ENCODE data around the gene PLEKHA1. TPM values are rescaled to one million over a fixed set of nuclear protein-coding genes. Genes with fewer than 3 reads are reported as not detected.

Gene PLEKHA1
- total and polyA plus RNA-seq, 2 donors (not counting 3 experiments of a cell fraction or from before 2014, with no cell fraction given), result 21.6 to 58.8 TPM

DNA sequence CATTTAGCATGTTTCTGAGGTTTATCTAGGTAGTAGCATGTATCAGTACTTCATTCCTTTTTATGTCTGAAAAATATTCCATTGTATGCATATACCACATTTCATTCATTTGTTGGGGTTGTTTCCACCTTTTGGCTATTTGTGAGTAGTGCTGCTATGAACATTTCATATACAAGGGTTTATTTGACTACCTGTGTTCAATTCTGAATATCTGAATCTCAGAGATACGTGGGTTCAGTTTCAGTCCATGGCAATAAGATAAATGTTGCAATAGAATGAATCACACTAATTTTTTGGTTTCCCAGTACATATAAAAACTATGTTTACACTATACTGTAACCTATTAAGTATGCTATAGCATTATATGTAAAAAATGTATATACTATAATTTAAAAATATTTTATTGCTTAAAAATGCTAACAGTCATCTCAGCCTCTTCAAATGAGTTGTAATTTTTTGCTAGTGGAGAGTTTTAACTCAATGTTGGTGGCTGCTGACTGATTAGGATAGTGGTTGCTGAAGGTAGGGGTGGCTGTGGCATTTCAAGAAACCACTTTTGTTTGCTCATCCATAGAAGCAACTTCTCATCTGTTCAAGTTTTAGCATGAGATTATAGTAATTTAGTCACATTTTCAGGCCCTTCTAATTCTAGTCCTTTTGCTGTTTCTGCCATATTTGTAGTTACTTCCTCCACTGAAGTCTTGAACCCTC lies 13.9 kb downstream of the PLEKHA1 start:
- H3K9ac ChIP-seq (replicated peaks; ENCODE audit: extremely low read depth, insufficient read depth, low read length), result no peak overlapping the region
- no peaks in the 10 kb centered on the region for H3K9me1 ChIP-seq (replicated peaks; ENCODE audit: control insufficient read depth, extremely low read depth, insufficient read depth, low read length)
- ChIA-PET POLR2A (no interaction called here), CTCF (no interaction called here)
- H3K4me1 ChIP-seq (ENCODE audit: control insufficient read depth, extremely low read depth, insufficient read depth, low read length), result no peaks in the 10 kb centered on the region
- H4K20me1 ChIP-seq (replicated peaks; ENCODE audit: control insufficient read depth, extremely low read depth, insufficient read depth, low read length), result peaks cover 11% of the 10 kb centered on the region
- FAIRE-seq (no peak), DNase-seq (ENCODE audit: low read depth, low spot score) (no peak)
- TF ChIP-seq GATA2 (IDR thresholded peaks at IDR 0.05; ENCODE audit: insufficient read depth, insufficient read length, low read depth, low read length) (no peak), EZH2 (IDR thresholded peaks at IDR 0.05; ENCODE audit: borderline replicate concordance, low read depth, low read length, severe bottlenecking) (no peak)
- no peaks in the 10 kb centered on the region for H3K27me3 ChIP-seq (ENCODE audit: control insufficient read depth in 2 of 2, insufficient read depth in 2 of 2, low read length in 2 of 2)
- H3K27ac ChIP-seq (ENCODE audit: insufficient read depth, low read depth, low read length), result no peak overlapping the region
- no peak overlapping the region for H3K4me2 ChIP-seq (ENCODE audit: insufficient read depth, low read length)
- H3K9me3 ChIP-seq (replicated peaks; ENCODE audit: control insufficient read depth, insufficient read depth, low read length), result no peaks in the 10 kb centered on the region
- intact Hi-C loops (cut with micrococcal nuclease), result no loop called here
- peaks cover 81% of the 10 kb centered on the region for H3K79me2 ChIP-seq (ENCODE audit: control insufficient read depth, insufficient read depth, low read length)
- no peak overlapping the region for H2AFZ ChIP-seq (ENCODE audit: low read depth, low read length)
- dilution Hi-C loops (cut with MboI; ENCODE audit: extremely low pct_ligation_motif_present, low sequenced_read_pairs), result no loop called here
- H3K4me3 ChIP-seq (replicated peaks in 1 of 3; ENCODE audit: insufficient read depth in 1 of 3, low read depth in 1 of 3, low read length in 3 of 3), result no peak overlapping the region
- no TSS peak for BruUV-seq (replicated peaks)
- no peaks in the 10 kb centered on the region for H3K36me3 ChIP-seq (ENCODE audit: control insufficient read depth in 2 of 2, extremely low read depth in 1 of 2, insufficient read depth in 2 of 2, low read length in 2 of 2)

- H3K27ac ChIP-seq (ENCODE audit: insufficient read depth, low read depth, low read length), result no peak overlapping the region
- TF ChIP-seq JUN (IDR thresholded peaks at IDR 0.05; ENCODE audit: borderline replicate concordance, insufficient read depth, insufficient read length, low read depth) (no peak), MYC (IDR thresholded peaks at IDR 0.05; ENCODE audit: low read depth, low read length) (no peak), POLR2A (IDR thresholded peaks at IDR 0.05; ENCODE audit: low read depth, low read length) (no peak), GATA2 (IDR thresholded peaks at IDR 0.05; ENCODE audit: insufficient read depth, insufficient read length, low read depth, low read length) (no peak), MAX (IDR thresholded peaks at IDR 0.05; ENCODE audit: insufficient read depth, insufficient read length) (no peak), POLR2AphosphoS5 (IDR thresholded peaks at IDR 0.05; ENCODE audit: insufficient read depth, low read depth, low read length) (no peak)
- TF ChIP-seq, protein P1, sequence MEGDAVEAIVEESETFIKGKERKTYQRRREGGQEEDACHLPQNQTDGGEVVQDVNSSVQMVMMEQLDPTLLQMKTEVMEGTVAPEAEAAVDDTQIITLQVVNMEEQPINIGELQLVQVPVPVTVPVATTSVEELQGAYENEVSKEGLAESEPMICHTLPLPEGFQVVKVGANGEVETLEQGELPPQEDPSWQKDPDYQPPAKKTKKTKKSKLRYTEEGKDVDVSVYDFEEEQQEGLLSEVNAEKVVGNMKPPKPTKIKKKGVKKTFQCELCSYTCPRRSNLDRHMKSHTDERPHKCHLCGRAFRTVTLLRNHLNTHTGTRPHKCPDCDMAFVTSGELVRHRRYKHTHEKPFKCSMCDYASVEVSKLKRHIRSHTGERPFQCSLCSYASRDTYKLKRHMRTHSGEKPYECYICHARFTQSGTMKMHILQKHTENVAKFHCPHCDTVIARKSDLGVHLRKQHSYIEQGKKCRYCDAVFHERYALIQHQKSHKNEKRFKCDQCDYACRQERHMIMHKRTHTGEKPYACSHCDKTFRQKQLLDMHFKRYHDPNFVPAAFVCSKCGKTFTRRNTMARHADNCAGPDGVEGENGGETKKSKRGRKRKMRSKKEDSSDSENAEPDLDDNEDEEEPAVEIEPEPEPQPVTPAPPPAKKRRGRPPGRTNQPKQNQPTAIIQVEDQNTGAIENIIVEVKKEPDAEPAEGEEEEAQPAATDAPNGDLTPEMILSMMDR (IDR thresholded peaks at IDR 0.05; ENCODE audit: extremely low read depth in 1 of 2, insufficient read depth in 1 of 2, low read depth in 1 of 2, low read length in 2 of 2), result no peak
- H4K20me1 ChIP-seq (replicated peaks; ENCODE audit: control insufficient read depth, extremely low read depth, insufficient read depth, low read length), result peaks cover 11% of the 10 kb centered on the region
- H3K9ac ChIP-seq (replicated peaks; ENCODE audit: extremely low read depth, insufficient read depth, low read length), result no peak overlapping the region
- FAIRE-seq (no peak), DNase-seq (ENCODE audit: low read depth, low spot score) (no peak)
- peaks cover 3% of the 10 kb centered on the region for H3K9me1 ChIP-seq (replicated peaks; ENCODE audit: control insufficient read depth, extremely low read depth, insufficient read depth, low read length)
- POLR2A ChIA-PET, result no interaction called here
- CTCF ChIA-PET, result interaction anchor here (0.9 to 1.7 kb wide), 3 partner anchors 14 to 91 kb away, joined by 3 to 7 read pairs (median 7); no protein-coding TSS in a partner anchor
- H3K4me2 ChIP-seq (ENCODE audit: insufficient read depth, low read length), result no peak overlapping the region
- no TSS peak for BruUV-seq (replicated peaks)
- H3K36me3 ChIP-seq (ENCODE audit: control insufficient read depth in 2 of 2, extremely low read depth in 1 of 2, insufficient read depth in 2 of 2, low read length in 2 of 2), result peaks cover 0 to 6% of the 10 kb centered on the region in 2 experiments
- H3K79me2 ChIP-seq (ENCODE audit: control insufficient read depth, insufficient read depth, low read length), result peaks cover 68% of the 10 kb centered on the region
- no peak overlapping the region for H2AFZ ChIP-seq (ENCODE audit: low read depth, low read length)
- no peak overlapping the region for H3K4me3 ChIP-seq (replicated peaks in 1 of 3; ENCODE audit: insufficient read depth in 1 of 3, low read depth in 1 of 3, low read length in 3 of 3)
- dilution Hi-C loops (cut with MboI; ENCODE audit: extremely low pct_ligation_motif_present, low sequenced_read_pairs) (no loop called here), intact Hi-C loops (cut with micrococcal nuclease) (no loop called here)
- no peaks in the 10 kb centered on the region for H3K4me1 ChIP-seq (ENCODE audit: control insufficient read depth, extremely low read depth, insufficient read depth, low read length)
- H3K9me3 ChIP-seq (replicated peaks; ENCODE audit: control insufficient read depth, insufficient read depth, low read length), result no peaks in the 10 kb centered on the region
- no peaks in the 10 kb centered on the region for H3K27me3 ChIP-seq (ENCODE audit: control insufficient read depth in 2 of 2, insufficient read depth in 2 of 2, low read length in 2 of 2)
These were observed 15.8 kb downstream of the PLEKHA1 start for GRCh38 chr10:122390271-122390670.
